GM21717 (cell line): Measurements from ENCODE around the gene DMRT1.
A peak's percentile ranks its signal among the peaks of the same experiment; 100 is the strongest.
"Not testable (repeated sequence)": the region's sequence is repeated elsewhere in the genome, so short reads cannot be mapped to it uniquely, and the experiment has no call there.

Experiments used
- ATAC-seq: cut with Tn5 transposase; IDR thresholded peaks from one replicate; pipeline ENCODE4 v1.9.1; 2021; ENCODE audit warnings: mild to moderate bottlenecking, moderate library complexity; ENCODE audit not compliant: unreplicated experiment

The DMRT1 gene

GRCh38 chr9:994005-994404 lies 152.5 kb downstream of the DMRT1 start:
- peak; percentile 63 for ATAC-seq

- no peak for ATAC-seq
These were observed 153.7 kb downstream of the DMRT1 start for GRCh38 chr9:995192-995591.

GRCh38 chr9:995781-996180 lies 154.3 kb downstream of the DMRT1 start:
- ATAC-seq: no peak

GRCh38 chr9:998299-999110 lies 157.0 kb downstream of the DMRT1 start:
- not testable (repeated sequence) for ATAC-seq

GRCh38 chr9:1001838-1002237 lies 160.3 kb downstream of the DMRT1 start:
- ATAC-seq: no peak

- no peak for ATAC-seq
These were observed 161.2 kb downstream of the DMRT1 start for GRCh38 chr9:1002678-1003077.

GRCh38 chr9:1005043-1005667 lies 163.7 kb downstream of the DMRT1 start:
- no peak for ATAC-seq

- ATAC-seq: no peak
These were observed 165.8 kb downstream of the DMRT1 start for GRCh38 chr9:1007312-1007711.

- no peak for ATAC-seq
These were observed 166.7 kb downstream of the DMRT1 start for GRCh38 chr9:1008216-1008615.

GRCh38 chr9:1009101-1009707 lies 167.7 kb downstream of the DMRT1 start:
- peak; percentile 98 for ATAC-seq

- ATAC-seq: no peak
These were observed 171.5 kb downstream of the DMRT1 start for GRCh38 chr9:1013021-1013420.

GRCh38 chr9:1014225-1014624 lies 172.7 kb downstream of the DMRT1 start:
- ATAC-seq: no peak

- ATAC-seq: no peak
These were observed 173.1 kb downstream of the DMRT1 start for GRCh38 chr9:1014640-1015039.

GRCh38 chr9:1018121-1018520 lies 176.6 kb downstream of the DMRT1 start:
- no peak for ATAC-seq
